ENCODE results near the gene TRIM26. TPM values are rescaled to one million over a fixed set of nuclear protein-coding genes. Genes with fewer than 3 reads are reported as not detected.

TRIM26 gene
- polyA plus RNA-seq, 1 donor from 2014 or later, result 25.9 TPM

DNA sequence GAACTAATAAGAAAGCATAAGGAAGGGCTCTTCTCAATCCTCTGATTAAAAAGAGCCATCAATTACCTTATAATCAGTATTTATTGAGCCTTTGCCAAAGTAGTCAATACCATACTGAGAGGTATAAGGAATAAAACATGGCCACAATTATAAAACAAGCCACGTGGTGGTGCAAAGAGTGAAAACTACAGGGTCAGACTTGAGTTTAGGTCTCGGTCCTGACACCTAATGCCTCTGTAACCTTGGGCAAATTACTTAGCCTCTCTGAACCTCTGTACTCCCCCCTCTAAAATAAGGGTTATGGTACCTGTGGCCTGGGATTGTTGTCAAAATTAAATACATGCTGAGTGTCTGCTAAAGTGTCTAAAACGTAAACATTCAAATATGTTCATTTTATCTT, 64.0 kb downstream of the TRIM26 start:
- Histone ChIP-seq H3K9me3 (ENCODE audit: low read length) (no peaks in the 10 kb centered on the region), H3K9me2 (ENCODE audit: insufficient read depth, low read length) (no peaks in the 10 kb centered on the region), H3K36me3 (ENCODE audit: insufficient read depth, low read length) (no peaks in the 10 kb centered on the region), H3K4me3 (ENCODE audit: low read length) (no peak overlapping the region), H3K27ac (ENCODE audit: low read length) (no peak overlapping the region), H4K20me1 (ENCODE audit: insufficient read depth) (no peaks in the 10 kb centered on the region), H2AFZ (ENCODE audit: low read depth, low read length) (no peak overlapping the region), H3F3A (ENCODE audit: insufficient read depth, low read length, poor library complexity, severe bottlenecking) (no peaks in the 10 kb centered on the region), H3K27me3 (ENCODE audit: insufficient read depth, low read depth, low read length) (no peaks in the 10 kb centered on the region), H3K9ac (ENCODE audit: low read length) (no peak overlapping the region), H3K79me2 (replicated peaks; ENCODE audit: insufficient read depth, low read length) (no peaks in the 10 kb centered on the region), H3K4me2 (ENCODE audit: low read length) (no peak overlapping the region)
- TF ChIP-seq, protein P1, sequence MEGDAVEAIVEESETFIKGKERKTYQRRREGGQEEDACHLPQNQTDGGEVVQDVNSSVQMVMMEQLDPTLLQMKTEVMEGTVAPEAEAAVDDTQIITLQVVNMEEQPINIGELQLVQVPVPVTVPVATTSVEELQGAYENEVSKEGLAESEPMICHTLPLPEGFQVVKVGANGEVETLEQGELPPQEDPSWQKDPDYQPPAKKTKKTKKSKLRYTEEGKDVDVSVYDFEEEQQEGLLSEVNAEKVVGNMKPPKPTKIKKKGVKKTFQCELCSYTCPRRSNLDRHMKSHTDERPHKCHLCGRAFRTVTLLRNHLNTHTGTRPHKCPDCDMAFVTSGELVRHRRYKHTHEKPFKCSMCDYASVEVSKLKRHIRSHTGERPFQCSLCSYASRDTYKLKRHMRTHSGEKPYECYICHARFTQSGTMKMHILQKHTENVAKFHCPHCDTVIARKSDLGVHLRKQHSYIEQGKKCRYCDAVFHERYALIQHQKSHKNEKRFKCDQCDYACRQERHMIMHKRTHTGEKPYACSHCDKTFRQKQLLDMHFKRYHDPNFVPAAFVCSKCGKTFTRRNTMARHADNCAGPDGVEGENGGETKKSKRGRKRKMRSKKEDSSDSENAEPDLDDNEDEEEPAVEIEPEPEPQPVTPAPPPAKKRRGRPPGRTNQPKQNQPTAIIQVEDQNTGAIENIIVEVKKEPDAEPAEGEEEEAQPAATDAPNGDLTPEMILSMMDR (IDR thresholded peaks at IDR 0.05; ENCODE audit: poor library complexity, severe bottlenecking), result no peak
- no peak for TF ChIP-seq EZH2 (IDR thresholded peaks at IDR 0.05; ENCODE audit: borderline replicate concordance, insufficient read depth, low read length, poor library complexity, severe bottlenecking)
- TF ChIP-seq RAD21 (conservative IDR thresholded peaks at IDR 0.05), result no peak
- no peak for TF ChIP-seq TAF1 (IDR thresholded peaks at IDR 0.05; ENCODE audit: low read depth)
- no peak for TF ChIP-seq EP300 (conservative IDR thresholded peaks at IDR 0.05; ENCODE audit: poor library complexity, severe bottlenecking)
- no peak for TF ChIP-seq MXI1 (conservative IDR thresholded peaks at IDR 0.05; ENCODE audit: poor library complexity, severe bottlenecking)
- no peak for TF ChIP-seq SMC3 (conservative IDR thresholded peaks at IDR 0.05; ENCODE audit: poor library complexity)
- TF ChIP-seq, protein P2, sequence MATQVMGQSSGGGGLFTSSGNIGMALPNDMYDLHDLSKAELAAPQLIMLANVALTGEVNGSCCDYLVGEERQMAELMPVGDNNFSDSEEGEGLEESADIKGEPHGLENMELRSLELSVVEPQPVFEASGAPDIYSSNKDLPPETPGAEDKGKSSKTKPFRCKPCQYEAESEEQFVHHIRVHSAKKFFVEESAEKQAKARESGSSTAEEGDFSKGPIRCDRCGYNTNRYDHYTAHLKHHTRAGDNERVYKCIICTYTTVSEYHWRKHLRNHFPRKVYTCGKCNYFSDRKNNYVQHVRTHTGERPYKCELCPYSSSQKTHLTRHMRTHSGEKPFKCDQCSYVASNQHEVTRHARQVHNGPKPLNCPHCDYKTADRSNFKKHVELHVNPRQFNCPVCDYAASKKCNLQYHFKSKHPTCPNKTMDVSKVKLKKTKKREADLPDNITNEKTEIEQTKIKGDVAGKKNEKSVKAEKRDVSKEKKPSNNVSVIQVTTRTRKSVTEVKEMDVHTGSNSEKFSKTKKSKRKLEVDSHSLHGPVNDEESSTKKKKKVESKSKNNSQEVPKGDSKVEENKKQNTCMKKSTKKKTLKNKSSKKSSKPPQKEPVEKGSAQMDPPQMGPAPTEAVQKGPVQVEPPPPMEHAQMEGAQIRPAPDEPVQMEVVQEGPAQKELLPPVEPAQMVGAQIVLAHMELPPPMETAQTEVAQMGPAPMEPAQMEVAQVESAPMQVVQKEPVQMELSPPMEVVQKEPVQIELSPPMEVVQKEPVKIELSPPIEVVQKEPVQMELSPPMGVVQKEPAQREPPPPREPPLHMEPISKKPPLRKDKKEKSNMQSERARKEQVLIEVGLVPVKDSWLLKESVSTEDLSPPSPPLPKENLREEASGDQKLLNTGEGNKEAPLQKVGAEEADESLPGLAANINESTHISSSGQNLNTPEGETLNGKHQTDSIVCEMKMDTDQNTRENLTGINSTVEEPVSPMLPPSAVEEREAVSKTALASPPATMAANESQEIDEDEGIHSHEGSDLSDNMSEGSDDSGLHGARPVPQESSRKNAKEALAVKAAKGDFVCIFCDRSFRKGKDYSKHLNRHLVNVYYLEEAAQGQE (IDR thresholded peaks at IDR 0.05; ENCODE audit: borderline replicate concordance), result no peak
- no peak for TF ChIP-seq POLR2AphosphoS5 (IDR thresholded peaks at IDR 0.05)

DNA sequence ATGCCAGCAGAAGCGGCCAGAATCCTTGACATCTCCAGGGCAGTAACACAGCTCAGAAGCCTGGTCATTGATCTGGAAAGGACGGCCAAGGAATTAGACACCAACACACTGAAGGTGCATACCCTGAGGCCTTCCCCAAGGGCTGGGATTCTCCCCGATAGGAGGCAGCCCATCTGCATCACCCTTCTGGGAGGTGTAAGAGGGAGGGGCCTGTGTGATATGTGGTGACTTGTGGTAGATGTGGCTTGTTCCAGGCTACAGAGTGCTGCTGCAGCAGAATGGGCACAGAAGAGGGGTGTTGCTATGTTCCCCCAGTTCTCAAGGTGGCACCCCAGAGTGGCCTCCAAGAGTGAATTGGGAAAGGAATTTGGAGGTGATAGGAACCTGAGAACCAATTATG, 66.1 kb downstream of the TRIM26 start:
- no peak overlapping the region for H2AFZ ChIP-seq (ENCODE audit: low read depth, low read length)

More for the DNA sequence above, 66.1 kb downstream of the TRIM26 start:
- TF ChIP-seq TAF1 (IDR thresholded peaks at IDR 0.05; ENCODE audit: low read depth) (no peak), EZH2 (IDR thresholded peaks at IDR 0.05; ENCODE audit: borderline replicate concordance, insufficient read depth, low read length, poor library complexity, severe bottlenecking) (no peak), MXI1 (conservative IDR thresholded peaks at IDR 0.05; ENCODE audit: poor library complexity, severe bottlenecking) (no peak), POLR2AphosphoS5 (IDR thresholded peaks at IDR 0.05) (no peak), EP300 (conservative IDR thresholded peaks at IDR 0.05; ENCODE audit: poor library complexity, severe bottlenecking) (no peak), RAD21 (conservative IDR thresholded peaks at IDR 0.05) (no peak), SMC3 (conservative IDR thresholded peaks at IDR 0.05; ENCODE audit: poor library complexity) (no peak)
- TF ChIP-seq, protein P2 (IDR thresholded peaks at IDR 0.05; ENCODE audit: borderline replicate concordance), result no peak
- TF ChIP-seq, protein P1 (IDR thresholded peaks at IDR 0.05; ENCODE audit: poor library complexity, severe bottlenecking), result no peak
- no peaks in the 10 kb centered on the region for H3K9me2 ChIP-seq (ENCODE audit: insufficient read depth, low read length)
- no peaks in the 10 kb centered on the region for H3K79me2 ChIP-seq (replicated peaks; ENCODE audit: insufficient read depth, low read length)
- H4K20me1 ChIP-seq (ENCODE audit: insufficient read depth), result no peaks in the 10 kb centered on the region
- no peaks in the 10 kb centered on the region for H3K36me3 ChIP-seq (ENCODE audit: insufficient read depth, low read length)
- H3K27me3 ChIP-seq (ENCODE audit: insufficient read depth, low read depth, low read length), result no peaks in the 10 kb centered on the region
- no peak overlapping the region for H3K4me3 ChIP-seq (ENCODE audit: low read length)
- no peaks in the 10 kb centered on the region for H3F3A ChIP-seq (ENCODE audit: insufficient read depth, low read length, poor library complexity, severe bottlenecking)
- H3K9me3 ChIP-seq (ENCODE audit: low read length), result no peaks in the 10 kb centered on the region
- no peak overlapping the region for H3K9ac ChIP-seq (ENCODE audit: low read length)
- no peak overlapping the region for H3K4me2 ChIP-seq (ENCODE audit: low read length)
- no peak overlapping the region for H3K27ac ChIP-seq (ENCODE audit: low read length)

All from neural cell (in vitro differentiated cells).